Daoy (cell line): ENCODE results near the gene KCNJ9. TPM values are rescaled to one million over a fixed set of nuclear protein-coding genes. Genes with fewer than 3 reads are reported as not detected.
A peak's percentile ranks its signal among the peaks of the same experiment; 100 is the strongest.
"Not testable (repeated sequence)": the region's sequence is repeated elsewhere in the genome, so short reads cannot be mapped to it uniquely, and the experiment has no call there.

ENCODE experiments used
- DNase-seq: peaks from one replicate; pipeline ENCODE4 v3.0.0-alpha.2; 2015; ENCODE audit warnings: low read depth
- total RNA-seq: library from RNA; depleted of rRNA; stranded (reverse); fragments of >200 nt; shearing (Covaris generic); gene quantifications from 2 replicates; pipeline ENCODE4 v1.2.3, GENCODE V29; 2014; rRNA removed

KCNJ9 gene
- not detected in 2 replicates for total RNA-seq

GRCh38 chr1:160081261-160081936 lies at the start of gene KCNJ9:
KCNJ9 (plus strand) TSS chr1:160081538; CDS start chr1:160084031, 2,493 bp downstream.
- no peak for DNase-seq

DNA sequence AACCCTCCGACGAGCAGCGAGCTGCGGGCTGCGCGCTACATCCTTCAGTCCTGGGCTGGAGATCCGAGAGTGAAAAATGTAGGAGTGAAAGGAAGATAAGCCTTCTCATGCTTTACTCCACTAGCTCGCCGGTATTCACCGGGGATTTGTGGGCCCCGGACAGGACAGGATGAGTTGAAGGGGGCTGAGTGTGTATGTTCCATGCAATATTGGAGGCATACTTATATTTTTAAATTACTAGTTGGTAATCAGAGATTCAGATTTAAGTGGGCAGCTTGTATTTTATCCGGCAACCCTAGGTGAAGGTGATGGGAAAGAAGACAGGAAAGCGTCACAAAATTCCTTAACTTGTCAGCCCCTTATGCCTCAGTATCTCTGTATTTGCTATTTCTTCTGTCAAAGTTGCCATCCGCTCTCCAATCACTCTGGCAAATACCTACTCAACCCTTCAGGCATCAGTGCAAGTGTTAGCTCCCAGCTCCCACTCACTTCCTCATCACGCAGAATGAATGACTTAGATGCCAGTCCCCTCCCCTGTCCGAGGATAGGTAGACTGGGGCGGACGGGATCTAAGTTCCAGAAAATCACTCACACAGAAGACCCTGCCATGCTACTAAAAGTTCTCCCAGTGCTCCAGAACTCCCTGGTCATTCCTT lies 49.0 kb upstream of the KCNJ9 start:
- DNase-seq: peak; percentile 27

DNA sequence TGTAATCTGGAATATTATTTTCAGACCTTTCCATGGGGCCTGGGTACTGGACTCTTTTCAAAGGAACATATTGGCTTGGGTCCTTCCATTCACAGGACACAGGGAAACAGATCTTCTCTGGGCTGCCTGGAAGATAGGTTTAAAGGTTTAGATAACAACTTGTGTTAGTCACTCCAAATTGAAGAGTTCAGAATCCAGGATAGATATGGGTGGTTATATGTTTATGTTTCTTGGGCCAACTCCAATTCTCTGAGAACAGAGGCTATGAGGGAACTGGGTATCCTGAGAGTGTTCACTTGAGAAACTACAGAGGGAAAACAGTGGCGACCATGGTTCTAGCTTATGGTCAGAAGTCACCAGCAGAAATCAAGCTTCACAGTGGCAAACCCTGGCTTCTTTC lies 40.9 kb upstream of the KCNJ9 start:
- no peak for DNase-seq

DNA sequence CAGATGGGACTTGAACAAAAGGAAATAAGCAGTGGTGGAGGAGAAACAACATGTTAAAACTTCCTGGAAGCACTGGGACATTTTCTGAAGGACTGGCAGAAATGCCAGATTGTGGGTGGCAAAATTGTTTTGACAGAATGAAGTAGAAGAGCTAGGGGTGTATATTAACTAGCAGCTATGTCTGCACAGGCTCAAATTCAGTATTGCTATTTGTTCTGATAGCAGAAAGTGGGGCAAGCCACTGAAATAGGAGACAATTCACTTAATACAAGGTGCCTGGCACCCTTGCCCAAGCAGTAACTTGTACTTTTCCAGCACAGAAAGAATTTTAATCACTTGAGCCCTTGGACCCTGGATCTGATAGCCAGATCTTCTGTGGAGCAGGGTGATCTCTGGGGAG lies 37.8 kb upstream of the KCNJ9 start:
- DNase-seq: no peak

GRCh38 chr1:160045653-160046052 lies 35.7 kb upstream of the KCNJ9 start:
- no peak for DNase-seq

GRCh38 chr1:160046494-160047110 lies 34.7 kb upstream of the KCNJ9 start:
- peak; percentile 43 for DNase-seq

DNA sequence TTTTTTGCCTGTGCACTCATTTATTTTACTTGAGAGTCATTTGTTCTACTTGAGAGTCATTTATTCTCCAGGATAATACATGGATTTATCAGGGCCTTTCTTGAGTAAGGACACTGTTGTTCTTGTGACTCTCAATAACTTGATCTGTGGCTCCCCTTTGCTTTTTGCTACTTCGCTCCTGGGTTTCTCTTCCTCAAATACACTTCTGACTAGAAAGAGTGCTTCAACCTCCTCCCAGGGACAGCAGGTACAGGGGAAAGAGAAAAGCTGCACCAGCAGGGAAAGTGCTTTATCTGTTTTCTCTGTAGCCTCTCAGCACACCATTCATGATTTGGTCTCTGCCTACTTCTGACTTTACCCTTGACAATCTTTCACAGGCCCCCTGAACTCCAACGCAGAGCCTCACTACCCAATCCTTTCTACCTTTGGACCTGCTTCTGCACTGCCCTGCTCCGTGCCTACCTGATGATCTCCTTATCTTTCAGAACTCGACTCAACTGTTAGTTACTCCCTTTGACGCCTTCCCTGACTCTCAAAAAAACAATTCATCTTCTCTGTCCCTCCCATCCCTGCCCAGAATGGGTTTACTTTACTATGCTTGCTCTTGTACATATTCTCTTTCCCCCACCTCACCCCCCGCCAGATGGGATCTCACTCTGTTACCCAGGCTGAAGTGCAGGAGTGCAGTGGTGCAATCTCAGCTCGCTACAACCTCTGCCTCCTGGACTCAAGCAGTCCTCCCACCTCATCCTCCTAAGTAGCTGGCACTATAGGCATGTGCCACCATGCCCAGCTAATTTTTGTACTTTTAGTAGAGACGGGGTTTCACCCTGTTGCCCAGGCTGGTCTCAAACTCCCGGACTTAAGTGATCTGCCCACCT lies 34.0 kb upstream of the KCNJ9 start:
- DNase-seq: no peak

DNA sequence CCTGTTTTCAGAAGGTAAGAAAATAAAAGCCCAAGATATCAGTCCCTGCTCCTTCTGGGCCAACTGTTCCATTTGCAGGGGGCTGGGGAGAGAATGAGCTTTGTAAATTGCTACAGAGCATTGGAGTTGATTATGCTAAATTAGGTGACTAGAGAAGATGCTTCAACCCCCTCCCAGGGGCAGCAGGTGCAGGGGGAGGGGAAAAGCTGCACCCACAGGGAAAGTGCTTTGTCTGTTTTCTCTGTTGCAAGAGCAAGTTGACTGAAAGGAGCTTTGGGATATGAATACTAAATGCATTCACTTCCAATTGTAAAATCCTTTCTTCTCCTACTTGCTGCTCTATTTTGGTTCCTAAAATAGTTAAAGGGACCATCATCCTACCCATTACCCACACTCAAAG lies 33.0 kb upstream of the KCNJ9 start:
- DNase-seq: no peak

- DNase-seq: no peak
Observed at GRCh38 chr1:160049101-160049500, 32.2 kb upstream of the KCNJ9 start.

- DNase-seq: not testable (repeated sequence)
Observed at GRCh38 chr1:160050182-160050581, 31.2 kb upstream of the KCNJ9 start.

DNA sequence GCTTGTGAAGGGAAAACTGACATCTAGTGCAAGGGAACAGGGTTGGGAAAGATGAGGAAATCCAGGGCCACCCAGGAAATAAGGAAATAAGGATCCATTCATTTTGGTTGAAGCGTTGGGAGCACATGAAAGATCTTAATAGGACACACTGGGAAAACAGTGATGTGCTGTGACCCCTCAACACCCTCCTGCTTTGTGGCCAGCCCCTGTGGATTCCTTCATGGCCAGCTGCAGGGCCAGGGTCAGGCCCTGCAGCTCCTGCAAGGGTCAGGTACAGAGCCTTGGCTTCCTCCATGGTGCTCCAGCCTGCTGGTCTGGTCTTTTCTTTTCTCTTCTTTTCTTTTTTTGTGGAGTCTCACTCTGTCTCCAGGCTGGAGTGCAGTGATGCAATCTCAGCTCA lies 30.7 kb upstream of the KCNJ9 start:
- no peak for DNase-seq

DNA sequence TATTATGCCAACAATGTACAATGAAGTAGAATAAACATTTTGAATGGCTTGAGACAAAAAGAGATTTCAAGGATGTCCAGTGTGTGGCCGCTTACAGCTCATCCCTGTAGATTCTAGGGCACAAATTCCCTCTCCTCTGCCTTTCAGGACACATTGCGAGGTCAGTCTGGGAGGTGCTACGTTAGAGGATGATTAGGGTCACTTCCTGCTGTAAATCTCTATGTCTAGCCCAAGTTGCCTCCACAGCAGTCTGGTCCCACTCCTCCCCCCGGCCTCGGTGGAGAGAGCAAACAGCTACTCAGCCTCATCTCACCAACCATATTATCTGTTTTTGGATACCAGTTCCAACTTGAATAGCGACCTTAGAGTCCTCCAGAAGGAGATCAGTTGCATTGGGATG lies 28.4 kb upstream of the KCNJ9 start:
- DNase-seq: no peak

DNA sequence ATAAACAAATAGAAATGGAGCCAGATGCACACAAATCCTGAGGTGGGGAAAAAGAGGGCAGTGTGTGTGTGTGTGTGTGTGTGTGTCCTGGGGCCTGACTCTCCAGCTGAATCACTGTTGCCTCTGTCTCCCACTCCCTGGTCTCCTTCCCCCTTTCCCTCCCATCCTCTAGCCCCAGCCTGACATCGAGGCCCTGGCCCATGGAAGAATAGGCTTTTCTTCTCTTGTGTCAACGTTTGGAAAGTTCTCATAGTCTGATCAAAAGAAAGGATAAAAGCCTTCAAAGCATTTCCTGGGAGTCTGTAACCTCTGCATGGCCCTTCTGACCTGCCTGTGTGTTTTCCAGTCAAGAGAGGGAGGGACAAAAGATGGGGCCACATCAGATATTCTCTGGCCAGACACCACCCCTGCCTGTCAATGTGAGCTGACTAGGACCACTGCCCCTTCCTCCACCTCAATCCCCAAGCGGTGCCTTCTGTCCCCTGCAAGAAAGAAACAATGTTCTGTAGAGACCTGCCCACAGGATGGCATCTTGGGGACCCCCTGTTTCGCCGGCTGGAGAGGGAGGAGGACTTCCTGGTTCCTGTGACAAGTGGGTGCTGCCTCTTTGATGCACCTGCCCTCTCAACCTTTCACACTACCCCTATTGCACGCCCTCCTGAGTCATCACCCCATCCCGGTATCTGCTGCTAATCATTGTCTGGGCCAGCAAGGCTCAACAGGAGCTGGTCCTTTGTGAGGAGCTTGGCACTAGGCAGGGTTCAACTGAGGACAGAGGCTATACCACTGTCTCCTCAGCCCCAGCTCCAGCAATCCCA lies 27.6 kb upstream of the KCNJ9 start:
- DNase-seq: no peak

DNA sequence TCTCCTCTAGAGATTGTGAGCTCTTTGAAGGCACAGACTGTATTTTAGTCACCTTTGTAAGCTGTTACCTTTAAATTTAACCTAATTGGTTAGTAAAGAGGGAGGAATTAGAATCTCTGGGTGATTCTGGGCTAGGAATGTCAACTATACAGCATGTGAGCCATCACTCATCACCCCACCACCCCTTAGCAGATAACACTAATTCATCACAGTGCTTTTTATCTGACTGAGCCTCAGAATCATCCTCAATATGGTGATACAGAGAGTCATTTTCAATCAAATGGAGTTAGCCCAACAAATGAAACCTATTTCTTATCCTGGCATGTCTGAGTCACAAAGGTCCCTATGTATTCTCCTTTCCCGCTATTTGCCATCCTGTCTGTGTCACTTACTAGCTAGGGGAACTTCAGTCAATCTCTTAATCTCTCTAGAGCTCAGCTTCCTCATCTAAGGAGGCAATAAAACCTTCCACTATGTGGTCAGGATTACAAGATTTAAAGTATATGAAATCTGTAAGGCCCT lies 24.6 kb upstream of the KCNJ9 start:
- DNase-seq: no peak

DNA sequence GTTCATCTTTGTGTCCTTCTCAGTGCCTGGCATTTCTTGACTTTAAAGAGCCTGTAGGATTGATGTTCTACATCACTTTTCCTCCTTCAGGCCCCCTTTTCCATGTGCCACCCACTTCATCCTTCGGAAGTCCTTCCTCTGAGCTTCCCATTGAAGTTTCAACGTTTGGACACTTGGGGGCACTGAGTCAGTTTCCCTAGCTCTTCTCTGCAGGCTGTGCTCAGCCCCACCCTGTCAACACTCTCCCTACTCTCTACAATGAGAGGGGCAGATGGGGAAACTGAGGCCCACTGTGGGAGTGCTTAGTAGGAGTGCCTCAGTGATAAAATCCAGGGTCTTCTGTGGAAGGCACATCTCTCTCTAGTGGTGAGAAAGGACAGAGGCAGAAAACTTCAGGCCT lies 23.3 kb upstream of the KCNJ9 start:
- DNase-seq: no peak

DNA sequence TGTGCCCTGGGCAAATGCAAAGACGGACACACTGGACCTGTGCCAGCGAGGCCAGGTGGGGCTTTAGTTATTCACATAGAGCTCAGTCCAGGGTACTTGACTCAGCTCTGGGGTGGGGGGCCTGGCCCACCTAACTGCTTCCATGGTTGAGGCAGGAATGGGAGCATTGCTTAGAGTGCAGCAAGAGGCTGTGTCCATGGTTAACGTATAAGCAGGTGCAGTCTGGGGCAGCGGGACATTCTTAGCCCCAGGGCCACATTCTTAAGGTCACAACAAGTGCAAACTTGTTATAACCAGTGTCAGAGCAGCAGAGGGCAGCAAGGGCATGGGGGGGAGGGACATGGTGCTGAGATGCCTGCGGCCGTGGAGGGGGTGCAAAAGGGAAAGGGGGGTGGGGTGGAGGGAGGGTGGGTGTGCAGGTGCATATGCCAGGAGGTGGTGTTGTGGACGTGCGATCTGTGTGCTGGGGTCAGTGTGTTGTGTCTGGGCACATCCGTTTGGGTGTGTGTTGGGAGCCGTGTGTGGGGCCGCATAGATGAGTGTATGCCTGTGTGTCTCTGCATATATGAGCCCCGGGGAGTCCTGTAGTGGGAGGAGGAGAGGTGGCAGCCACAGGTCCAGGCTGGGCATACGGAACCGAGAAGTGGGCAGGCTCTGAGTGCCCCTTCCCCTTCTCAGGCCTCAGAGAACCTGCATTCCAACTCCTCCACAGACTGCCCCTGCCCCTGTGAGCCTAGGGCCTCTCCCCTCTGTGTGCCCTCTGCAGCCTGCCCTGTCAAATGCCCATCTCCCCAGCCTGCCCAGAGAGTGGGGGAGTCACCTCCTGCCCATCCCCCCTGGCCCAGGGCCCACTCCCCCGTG lies 19.7 kb upstream of the KCNJ9 start:
- DNase-seq: no peak

- no peak for DNase-seq
Observed at GRCh38 chr1:160062230-160062532, 19.2 kb upstream of the KCNJ9 start.

GRCh38 chr1:160063176-160063575 lies 18.2 kb upstream of the KCNJ9 start:
- DNase-seq: no peak

DNA sequence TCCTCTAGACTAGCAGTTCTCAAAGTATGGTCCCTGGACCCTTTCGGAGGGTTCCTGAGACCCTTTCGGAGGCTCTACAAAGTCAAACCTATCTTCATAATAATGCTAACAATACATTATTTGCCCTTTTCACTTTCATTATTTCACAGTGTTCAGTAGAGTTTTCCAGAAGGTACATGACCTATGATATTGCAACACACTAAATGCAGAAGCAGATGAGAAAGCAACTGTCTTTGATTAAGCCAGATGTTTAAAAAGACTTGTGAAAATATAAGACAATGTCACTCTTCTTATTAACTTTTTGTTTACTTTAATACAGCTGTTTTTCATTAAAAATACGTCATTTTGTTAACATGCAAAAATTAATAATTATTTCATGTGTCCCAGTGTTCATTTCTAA lies 17.2 kb upstream of the KCNJ9 start:
- DNase-seq: no peak

DNA sequence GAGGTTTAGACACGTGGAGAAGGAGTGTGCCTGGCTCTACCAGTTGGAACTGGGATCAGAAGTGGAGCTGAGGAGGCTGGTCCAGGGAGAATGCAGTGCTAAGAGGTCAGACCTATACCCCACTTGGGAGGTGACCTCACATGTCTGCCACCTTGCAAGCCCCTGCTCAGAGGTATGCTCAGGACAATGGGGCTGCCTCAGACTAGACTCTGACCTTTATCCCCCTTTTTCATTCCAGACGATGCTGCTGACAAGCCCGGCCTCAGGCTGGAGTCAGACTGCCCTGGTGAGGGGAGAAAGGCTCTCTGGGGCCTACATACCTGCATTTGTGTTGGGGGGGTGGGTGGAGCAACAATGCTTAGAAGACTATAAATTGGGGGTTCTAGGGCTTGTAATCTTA lies 16.6 kb upstream of the KCNJ9 start:
- DNase-seq: no peak
